ENCODE measurements around the gene PTGER1. TPM values are rescaled to one million over a fixed set of nuclear protein-coding genes. Genes with fewer than 3 reads are reported as not detected.

PTGER1 gene
- total and polyA plus RNA-seq, 2 of the 13 experiments (the other 11 are each of a cell fraction or from before 2014, with no cell fraction given), result 0.13 TPM; not detected in 1

DNA sequence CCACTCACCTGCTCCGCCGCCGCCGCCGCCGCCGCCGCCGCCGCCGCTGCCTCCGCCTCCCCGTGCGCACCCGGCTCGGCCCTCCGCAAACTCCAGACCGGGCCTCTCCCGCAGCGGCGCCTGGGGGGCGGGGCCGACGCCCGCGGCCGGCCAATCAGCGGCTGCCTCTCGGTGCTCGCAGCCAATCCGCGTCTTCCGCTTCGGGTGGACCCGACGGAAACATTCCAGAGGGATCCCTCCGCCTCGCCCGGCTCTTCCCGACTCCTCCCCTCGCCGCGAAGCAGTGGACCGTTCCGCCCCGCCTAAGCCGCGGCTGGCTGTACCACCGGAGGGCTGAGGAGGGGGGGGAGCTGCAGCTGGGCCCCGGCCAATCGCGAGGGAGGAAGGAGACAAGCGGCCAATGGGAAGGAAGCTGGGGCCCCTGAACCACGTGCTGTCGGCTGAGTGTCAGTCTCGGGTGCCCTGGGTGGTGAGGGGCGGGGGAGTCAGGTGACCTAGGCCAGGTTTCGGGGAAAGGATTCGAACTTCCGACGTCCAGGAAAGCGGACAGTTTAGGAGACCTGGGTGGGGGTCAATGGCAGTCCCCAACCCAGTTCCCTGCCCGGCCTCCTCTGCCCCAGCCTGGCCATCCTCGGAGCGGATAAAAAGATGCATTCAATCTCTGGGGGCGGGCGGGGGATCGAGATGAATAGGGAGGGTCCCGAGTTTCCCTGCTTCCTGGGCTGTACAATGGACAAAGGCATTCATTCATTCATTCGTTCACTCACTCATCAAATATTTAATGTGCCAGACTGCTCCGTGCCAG lies 21.1 kb upstream of the PTGER1 start, which contains the start of gene GIPC1 (continued):
- no peak for TF ChIP-seq ELK4 (CRISPR knock-in tag; IDR thresholded peaks at IDR 0.05; ENCODE audit: borderline replicate concordance)
- no peak for TF ChIP-seq STAT5B (CRISPR knock-in tag; IDR thresholded peaks at IDR 0.05)
- no peak for TF ChIP-seq PHB2 (IDR thresholded peaks at IDR 0.05; ENCODE audit: partially characterized antibody)
- TF ChIP-seq THRA (CRISPR knock-in tag; IDR thresholded peaks at IDR 0.05; ENCODE audit: borderline replicate concordance), result 0 out of 2 replicates have a peak, but pooled peaks have one; percentile 36
- TF ChIP-seq SRSF4 (IDR thresholded peaks at IDR 0.05; ENCODE audit: low read depth, low read length, poor library complexity, severe bottlenecking), result no peak
- TF ChIP-seq WIZ (CRISPR knock-in tag; IDR thresholded peaks at IDR 0.05), result no peak
- TF ChIP-seq ZNF33B (CRISPR knock-in tag; IDR thresholded peaks at IDR 0.05), result peak; percentile 69; the same call in 1 of the 2 replicates
- no peak for TF ChIP-seq ZNF720 (CRISPR knock-in tag; IDR thresholded peaks at IDR 0.05)
- TF ChIP-seq, protein P1, sequence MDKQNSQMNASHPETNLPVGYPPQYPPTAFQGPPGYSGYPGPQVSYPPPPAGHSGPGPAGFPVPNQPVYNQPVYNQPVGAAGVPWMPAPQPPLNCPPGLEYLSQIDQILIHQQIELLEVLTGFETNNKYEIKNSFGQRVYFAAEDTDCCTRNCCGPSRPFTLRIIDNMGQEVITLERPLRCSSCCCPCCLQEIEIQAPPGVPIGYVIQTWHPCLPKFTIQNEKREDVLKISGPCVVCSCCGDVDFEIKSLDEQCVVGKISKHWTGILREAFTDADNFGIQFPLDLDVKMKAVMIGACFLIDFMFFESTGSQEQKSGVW (CRISPR knock-in tag; IDR thresholded peaks at IDR 0.05; ENCODE audit: borderline replicate concordance), result no peak
- no peak for TF ChIP-seq POLR2AphosphoS2 (IDR thresholded peaks at IDR 0.05; ENCODE audit: low read depth, low read length)
- no peak for TF ChIP-seq FOXJ3 (CRISPR knock-in tag; IDR thresholded peaks at IDR 0.05; ENCODE audit: borderline replicate concordance)
- TF ChIP-seq BORCS8-MEF2B (CRISPR knock-in tag; IDR thresholded peaks at IDR 0.05), result peak; percentile 23; the same call in 1 of the 2 replicates
- TF ChIP-seq HOXA3 (CRISPR knock-in tag; IDR thresholded peaks at IDR 0.05), result peak; percentile 78
- peak; percentile 81 for TF ChIP-seq GATAD1 (CRISPR knock-in tag; IDR thresholded peaks at IDR 0.05)
- peak; percentile 64; the same call in 1 of the 2 replicates for TF ChIP-seq RXRB (CRISPR knock-in tag; IDR thresholded peaks at IDR 0.05; ENCODE audit: borderline replicate concordance)
- 0 out of 2 replicates have a peak, but pooled peaks have one; percentile 70 for TF ChIP-seq HOXD1 (CRISPR knock-in tag; IDR thresholded peaks at IDR 0.05)
- TF ChIP-seq REL (CRISPR knock-in tag; conservative IDR thresholded peaks at IDR 0.05), result 0 out of 2 replicates have a peak, but pooled peaks have one; percentile 61
- peak; percentile 61; the same call in 1 of the 2 replicates for TF ChIP-seq ETV5 (CRISPR knock-in tag; IDR thresholded peaks at IDR 0.05; ENCODE audit: borderline replicate concordance)
- no peak for TF ChIP-seq JARID2 (CRISPR knock-in tag; IDR thresholded peaks at IDR 0.05; ENCODE audit: insufficient replicate concordance)
- peak; percentile 87 for TF ChIP-seq SKIL (CRISPR knock-in tag; IDR thresholded peaks at IDR 0.05; ENCODE audit: borderline replicate concordance)
